Ishikawa (cell line): ENCODE results near the gene CX3CR1.

Experiments used
- CREB1 ChIP-seq: IDR thresholded peaks from 2 replicates; pipeline ENCODE4 v1.6.1; 2012; ENCODE audit warnings: low read depth
- EP300 ChIP-seq: IDR thresholded peaks from 2 replicates; pipeline ENCODE4 v1.6.1; 2012; ENCODE audit warnings: borderline replicate concordance
- FOXM1 ChIP-seq: IDR thresholded peaks from 2 replicates; pipeline ENCODE4 v1.6.1; 2012; ENCODE audit warnings: low read depth, borderline replicate concordance
- MAX ChIP-seq: IDR thresholded peaks from 2 replicates; pipeline ENCODE4 v1.6.1; 2012
- NFIC ChIP-seq: IDR thresholded peaks from 2 replicates; pipeline ENCODE4 v1.6.1; 2012
- RAD21 ChIP-seq: IDR thresholded peaks from 2 replicates; pipeline ENCODE4 v1.6.1; 2012; ENCODE audit warnings: low read depth
- REST ChIP-seq: IDR thresholded peaks from 2 replicates; pipeline ENCODE4 v1.6.1; 2012; ENCODE audit warnings: low read depth, mild to moderate bottlenecking
- TAF1 ChIP-seq: IDR thresholded peaks from 2 replicates; pipeline ENCODE4 v1.6.1; 2012; ENCODE audit warnings: low read depth, mild to moderate bottlenecking
- TCF12 ChIP-seq: IDR thresholded peaks from 2 replicates; pipeline ENCODE4 v1.6.1; 2012; ENCODE audit warnings: low read depth
- YY1 ChIP-seq: IDR thresholded peaks from 2 replicates; pipeline ENCODE4 v1.6.1; 2012; ENCODE audit warnings: low read depth
- ZBTB7A ChIP-seq: IDR thresholded peaks from 2 replicates; pipeline ENCODE4 v1.6.1; 2012; ENCODE audit warnings: low read depth

DNA sequence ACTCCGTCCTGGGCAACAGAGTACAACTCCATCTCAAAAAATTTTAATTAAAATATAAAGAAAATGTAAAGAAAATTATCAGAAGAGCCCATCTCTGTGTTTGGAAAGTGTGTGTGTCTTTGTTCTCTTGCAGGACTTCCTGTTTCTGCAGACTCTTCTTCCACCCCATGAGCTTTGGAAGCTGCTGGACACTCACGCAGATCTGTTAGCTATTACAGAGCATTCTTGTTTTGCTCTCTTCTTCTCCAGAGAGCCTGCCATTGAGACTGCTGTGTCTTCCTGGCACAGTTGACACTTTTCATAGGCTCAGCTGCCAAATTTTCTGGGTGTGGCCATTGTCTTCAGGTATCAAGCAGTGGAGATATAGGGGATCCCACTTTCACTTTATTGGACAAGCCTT lies 43.7 kb upstream of the CX3CR1 start:
- TF ChIP-seq REST (no peak), YY1 (no peak), FOXM1 (no peak), RAD21 (no peak), TAF1 (no peak), MAX (no peak), TCF12 (no peak), ZBTB7A (no peak), EP300 (no peak), NFIC (no peak), CREB1 (no peak)
